WTC11 (cell line): ENCODE results near the gene ERBB4. TPM values are rescaled to one million over a fixed set of nuclear protein-coding genes. Genes with fewer than 3 reads are reported as not detected.

Experiments used
- ATAC-seq: fragments of 200-7000 bp; cut with Tn5 transposase; 2 replicates; pipeline ENCODE4 v1.10.0; 2021; ENCODE audit warnings: mild to moderate bottlenecking, moderate library complexity
- CTCF ChIA-PET: fragments of 300-600 bp; sonication (Branson Sonifier 250); formaldehyde crosslinking; loops from one replicate; lab custom pipeline; 2021; ENCODE audit warnings: antibody characterized with exemption; lab: Charles Lee
- POLR2A ChIA-PET: fragments of 350-600 bp; sonication (Branson Sonifier 250); formaldehyde crosslinking; loops from one replicate; lab custom pipeline; 2021; ENCODE audit warnings: antibody characterized with exemption; lab: Charles Lee
- DNase-seq: peaks from one replicate; pipeline ENCODE4 v3.0.0; 2021; ENCODE audit warnings: low spot score
- H3K27ac Mint-ChIP-seq: 2 replicates; pipeline ENCODE4 v1.8.0; 2021; ENCODE audit warnings: mixed read lengths
- H3K27me3 Mint-ChIP-seq: 2 replicates; pipeline ENCODE4 v1.8.0; 2021; ENCODE audit warnings: low read depth, mild to moderate bottlenecking, moderate library complexity, mixed read lengths
- H3K36me3 Mint-ChIP-seq: 2 replicates; pipeline ENCODE4 v1.8.0; 2021; ENCODE audit warnings: mixed read lengths
- H3K4me1 Mint-ChIP-seq: 2 replicates; pipeline ENCODE4 v1.8.0; 2022; ENCODE audit warnings: mixed read lengths
- H3K4me3 Mint-ChIP-seq: 2 replicates; pipeline ENCODE4 v1.8.0; 2021; ENCODE audit warnings: mild to moderate bottlenecking, moderate library complexity, mixed read lengths
- H3K9me3 Mint-ChIP-seq: 2 replicates; pipeline ENCODE4 v1.8.0; 2021; ENCODE audit warnings: mixed read lengths
- CREB1 ChIP-seq: sonication (generic); formaldehyde crosslinking; IDR thresholded peaks from 2 replicates; pipeline ENCODE4 v1.8.0; 2023; ENCODE audit warnings: mild to moderate bottlenecking, missing genetic modification reagents
- FOXP1 ChIP-seq: sonication (generic); formaldehyde crosslinking; IDR thresholded peaks from 2 replicates; pipeline ENCODE4 v1.8.0; 2022; ENCODE audit warnings: missing genetic modification reagents, mild to moderate bottlenecking, moderate library complexity, borderline replicate concordance
- GRHL2 ChIP-seq: fragments of 250-450 bp; sonication (Bioruptor Pico); IDR thresholded peaks from 2 replicates; pipeline ENCODE4 v1.8.0; 2022; ENCODE audit warnings: mild to moderate bottlenecking, moderate library complexity; ENCODE audit not compliant: insufficient replicate concordance, severe bottlenecking
- HMGA2 ChIP-seq: fragments of 250-450 bp; sonication (Bioruptor Pico); IDR thresholded peaks from 2 replicates; pipeline ENCODE4 v1.4.0; 2021; ENCODE audit warnings: mild to moderate bottlenecking, moderate library complexity
- JUN ChIP-seq: sonication (generic); formaldehyde crosslinking; IDR thresholded peaks from 2 replicates; pipeline ENCODE4 v1.8.0; 2023; ENCODE audit warnings: mild to moderate bottlenecking, missing genetic modification reagents
- NFE2L1 ChIP-seq: sonication (generic); formaldehyde crosslinking; IDR thresholded peaks from 2 replicates; pipeline ENCODE4 v1.8.1; 2023; ENCODE audit warnings: missing genetic modification reagents
- NR3C1 ChIP-seq: sonication (generic); formaldehyde crosslinking; conservative IDR thresholded peaks from 2 replicates; pipeline ENCODE4 v1.8.1; 2023; ENCODE audit warnings: low read depth, mild to moderate bottlenecking, missing genetic modification reagents
- RELA ChIP-seq: sonication (generic); formaldehyde crosslinking; IDR thresholded peaks from 2 replicates; pipeline ENCODE4 v1.8.1; 2022; ENCODE audit warnings: missing genetic modification reagents, mild to moderate bottlenecking, borderline replicate concordance
- TP53 ChIP-seq: sonication (generic); formaldehyde crosslinking; IDR thresholded peaks from 2 replicates; pipeline ENCODE4 v1.8.1; 2023; ENCODE audit warnings: mild to moderate bottlenecking, missing genetic modification reagents
- ZBTB21 ChIP-seq: sonication (generic); formaldehyde crosslinking; IDR thresholded peaks from 2 replicates; pipeline ENCODE4 v1.8.1; 2023; ENCODE audit warnings: mild to moderate bottlenecking, missing genetic modification reagents, borderline replicate concordance
- ZNF671 ChIP-seq: fragments of 250-450 bp; sonication (Bioruptor Pico); IDR thresholded peaks from 2 replicates; pipeline ENCODE4 v1.8.0; 2021; ENCODE audit warnings: mild to moderate bottlenecking
- total RNA-seq: library from RNA; stranded (reverse); gene quantifications from 3 replicates; pipeline ENCODE4 v1.2.3, GENCODE V29; 2021
- TF ChIP-seq, protein P1 (sequence below): sonication (generic); formaldehyde crosslinking; IDR thresholded peaks from 2 replicates; pipeline ENCODE4 v1.8.0; 2023; ENCODE audit warnings: missing genetic modification reagents, mild to moderate bottlenecking, borderline replicate concordance
- TF ChIP-seq, protein P2 (sequence below): sonication (generic); formaldehyde crosslinking; IDR thresholded peaks from 2 replicates; pipeline ENCODE4 v1.8.1; 2023; ENCODE audit warnings: mild to moderate bottlenecking, missing genetic modification reagents, borderline replicate concordance
- TF ChIP-seq, protein P3 (sequence below): sonication (generic); formaldehyde crosslinking; IDR thresholded peaks from 2 replicates; pipeline ENCODE4 v1.8.1; 2023; ENCODE audit warnings: mild to moderate bottlenecking, moderate library complexity, missing genetic modification reagents
- TF ChIP-seq, protein P4 (sequence below): sonication (generic); formaldehyde crosslinking; IDR thresholded peaks from 2 replicates; pipeline ENCODE4 v1.8.0; 2023; ENCODE audit warnings: mild to moderate bottlenecking, missing genetic modification reagents
- TF ChIP-seq, protein P5 (sequence below): sonication (generic); formaldehyde crosslinking; conservative IDR thresholded peaks from 2 replicates; pipeline ENCODE4 v1.8.1; 2023; ENCODE audit warnings: mild to moderate bottlenecking, low read depth, missing genetic modification reagents, moderate library complexity

ERBB4 gene
- total RNA-seq, 1 experiment from 2014 or later: 1.6 TPM

DNA sequence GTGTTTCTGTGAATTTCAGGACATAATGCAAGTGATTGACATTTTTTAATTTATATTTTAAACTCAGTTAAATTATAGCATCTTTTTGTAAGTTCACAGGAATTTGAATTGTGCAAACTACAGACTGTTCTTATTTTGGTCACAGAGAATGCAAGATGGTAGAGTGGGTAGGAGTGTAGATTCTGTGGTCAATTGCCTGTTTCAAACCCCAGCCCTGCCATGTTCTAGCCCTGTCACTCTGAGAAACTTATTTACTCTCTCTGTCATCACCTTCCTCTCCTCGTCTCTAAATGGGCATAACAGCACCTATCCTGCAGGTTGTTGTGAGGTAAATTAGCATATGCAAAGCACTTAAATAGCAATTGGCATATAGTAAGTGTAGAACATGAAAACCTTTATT lies 1102.4 kb downstream of the ERBB4 start (continued):
- TF ChIP-seq, protein P1, sequence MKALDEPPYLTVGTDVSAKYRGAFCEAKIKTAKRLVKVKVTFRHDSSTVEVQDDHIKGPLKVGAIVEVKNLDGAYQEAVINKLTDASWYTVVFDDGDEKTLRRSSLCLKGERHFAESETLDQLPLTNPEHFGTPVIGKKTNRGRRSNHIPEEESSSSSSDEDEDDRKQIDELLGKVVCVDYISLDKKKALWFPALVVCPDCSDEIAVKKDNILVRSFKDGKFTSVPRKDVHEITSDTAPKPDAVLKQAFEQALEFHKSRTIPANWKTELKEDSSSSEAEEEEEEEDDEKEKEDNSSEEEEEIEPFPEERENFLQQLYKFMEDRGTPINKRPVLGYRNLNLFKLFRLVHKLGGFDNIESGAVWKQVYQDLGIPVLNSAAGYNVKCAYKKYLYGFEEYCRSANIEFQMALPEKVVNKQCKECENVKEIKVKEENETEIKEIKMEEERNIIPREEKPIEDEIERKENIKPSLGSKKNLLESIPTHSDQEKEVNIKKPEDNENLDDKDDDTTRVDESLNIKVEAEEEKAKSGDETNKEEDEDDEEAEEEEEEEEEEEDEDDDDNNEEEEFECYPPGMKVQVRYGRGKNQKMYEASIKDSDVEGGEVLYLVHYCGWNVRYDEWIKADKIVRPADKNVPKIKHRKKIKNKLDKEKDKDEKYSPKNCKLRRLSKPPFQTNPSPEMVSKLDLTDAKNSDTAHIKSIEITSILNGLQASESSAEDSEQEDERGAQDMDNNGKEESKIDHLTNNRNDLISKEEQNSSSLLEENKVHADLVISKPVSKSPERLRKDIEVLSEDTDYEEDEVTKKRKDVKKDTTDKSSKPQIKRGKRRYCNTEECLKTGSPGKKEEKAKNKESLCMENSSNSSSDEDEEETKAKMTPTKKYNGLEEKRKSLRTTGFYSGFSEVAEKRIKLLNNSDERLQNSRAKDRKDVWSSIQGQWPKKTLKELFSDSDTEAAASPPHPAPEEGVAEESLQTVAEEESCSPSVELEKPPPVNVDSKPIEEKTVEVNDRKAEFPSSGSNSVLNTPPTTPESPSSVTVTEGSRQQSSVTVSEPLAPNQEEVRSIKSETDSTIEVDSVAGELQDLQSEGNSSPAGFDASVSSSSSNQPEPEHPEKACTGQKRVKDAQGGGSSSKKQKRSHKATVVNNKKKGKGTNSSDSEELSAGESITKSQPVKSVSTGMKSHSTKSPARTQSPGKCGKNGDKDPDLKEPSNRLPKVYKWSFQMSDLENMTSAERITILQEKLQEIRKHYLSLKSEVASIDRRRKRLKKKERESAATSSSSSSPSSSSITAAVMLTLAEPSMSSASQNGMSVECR (CRISPR knock-in tag): no peak

DNA sequence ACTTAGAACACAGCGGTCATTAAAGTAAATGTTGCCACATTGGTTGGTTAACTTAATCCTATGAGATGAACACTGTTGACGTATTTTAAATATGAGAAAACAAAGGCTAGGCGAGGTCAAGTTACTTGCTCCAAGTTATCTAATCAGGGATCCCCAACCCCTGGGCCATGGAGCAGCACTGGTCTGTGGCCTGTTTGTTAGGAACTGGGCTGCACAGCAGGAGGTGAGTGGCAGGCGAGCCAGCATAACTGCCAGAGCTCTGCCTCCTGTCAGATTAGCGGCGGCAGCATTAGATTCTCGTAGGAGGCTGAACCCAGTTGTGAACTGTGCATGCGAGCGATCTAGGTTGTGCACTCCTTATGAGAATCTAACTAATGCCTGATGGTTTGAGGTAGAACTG lies 1103.3 kb downstream of the ERBB4 start:
- ChIA-PET POLR2A (no interaction called here), CTCF (no interaction called here)
- no peak overlapping the region for H3K27ac Mint-ChIP-seq
- H3K4me1 Mint-ChIP-seq: peaks cover 17% of the 10 kb centered on the region
- H3K9me3 Mint-ChIP-seq: peaks cover 4% of the 10 kb centered on the region
- DNase-seq (peak; percentile 29), ATAC-seq (peak; percentile 82)
- no peaks in the 10 kb centered on the region for H3K36me3 Mint-ChIP-seq
- no peak overlapping the region for H3K4me3 Mint-ChIP-seq
- no peaks in the 10 kb centered on the region for H3K27me3 Mint-ChIP-seq
- TF ChIP-seq CREB1 (no peak), RELA (CRISPR knock-in tag) (no peak), FOXP1 (CRISPR knock-in tag) (no peak), GRHL2 (CRISPR knock-in tag) (no peak), JUN (no peak), NFE2L1 (no peak), NR3C1 (CRISPR knock-in tag) (no peak), TP53 (CRISPR knock-in tag) (no peak), ZNF671 (no peak), HMGA2 (no peak)
- TF ChIP-seq, protein P2, sequence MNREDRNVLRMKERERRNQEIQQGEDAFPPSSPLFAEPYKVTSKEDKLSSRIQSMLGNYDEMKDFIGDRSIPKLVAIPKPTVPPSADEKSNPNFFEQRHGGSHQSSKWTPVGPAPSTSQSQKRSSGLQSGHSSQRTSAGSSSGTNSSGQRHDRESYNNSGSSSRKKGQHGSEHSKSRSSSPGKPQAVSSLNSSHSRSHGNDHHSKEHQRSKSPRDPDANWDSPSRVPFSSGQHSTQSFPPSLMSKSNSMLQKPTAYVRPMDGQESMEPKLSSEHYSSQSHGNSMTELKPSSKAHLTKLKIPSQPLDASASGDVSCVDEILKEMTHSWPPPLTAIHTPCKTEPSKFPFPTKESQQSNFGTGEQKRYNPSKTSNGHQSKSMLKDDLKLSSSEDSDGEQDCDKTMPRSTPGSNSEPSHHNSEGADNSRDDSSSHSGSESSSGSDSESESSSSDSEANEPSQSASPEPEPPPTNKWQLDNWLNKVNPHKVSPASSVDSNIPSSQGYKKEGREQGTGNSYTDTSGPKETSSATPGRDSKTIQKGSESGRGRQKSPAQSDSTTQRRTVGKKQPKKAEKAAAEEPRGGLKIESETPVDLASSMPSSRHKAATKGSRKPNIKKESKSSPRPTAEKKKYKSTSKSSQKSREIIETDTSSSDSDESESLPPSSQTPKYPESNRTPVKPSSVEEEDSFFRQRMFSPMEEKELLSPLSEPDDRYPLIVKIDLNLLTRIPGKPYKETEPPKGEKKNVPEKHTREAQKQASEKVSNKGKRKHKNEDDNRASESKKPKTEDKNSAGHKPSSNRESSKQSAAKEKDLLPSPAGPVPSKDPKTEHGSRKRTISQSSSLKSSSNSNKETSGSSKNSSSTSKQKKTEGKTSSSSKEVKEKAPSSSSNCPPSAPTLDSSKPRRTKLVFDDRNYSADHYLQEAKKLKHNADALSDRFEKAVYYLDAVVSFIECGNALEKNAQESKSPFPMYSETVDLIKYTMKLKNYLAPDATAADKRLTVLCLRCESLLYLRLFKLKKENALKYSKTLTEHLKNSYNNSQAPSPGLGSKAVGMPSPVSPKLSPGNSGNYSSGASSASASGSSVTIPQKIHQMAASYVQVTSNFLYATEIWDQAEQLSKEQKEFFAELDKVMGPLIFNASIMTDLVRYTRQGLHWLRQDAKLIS (CRISPR knock-in tag): no peak
- TF ChIP-seq, protein P3, sequence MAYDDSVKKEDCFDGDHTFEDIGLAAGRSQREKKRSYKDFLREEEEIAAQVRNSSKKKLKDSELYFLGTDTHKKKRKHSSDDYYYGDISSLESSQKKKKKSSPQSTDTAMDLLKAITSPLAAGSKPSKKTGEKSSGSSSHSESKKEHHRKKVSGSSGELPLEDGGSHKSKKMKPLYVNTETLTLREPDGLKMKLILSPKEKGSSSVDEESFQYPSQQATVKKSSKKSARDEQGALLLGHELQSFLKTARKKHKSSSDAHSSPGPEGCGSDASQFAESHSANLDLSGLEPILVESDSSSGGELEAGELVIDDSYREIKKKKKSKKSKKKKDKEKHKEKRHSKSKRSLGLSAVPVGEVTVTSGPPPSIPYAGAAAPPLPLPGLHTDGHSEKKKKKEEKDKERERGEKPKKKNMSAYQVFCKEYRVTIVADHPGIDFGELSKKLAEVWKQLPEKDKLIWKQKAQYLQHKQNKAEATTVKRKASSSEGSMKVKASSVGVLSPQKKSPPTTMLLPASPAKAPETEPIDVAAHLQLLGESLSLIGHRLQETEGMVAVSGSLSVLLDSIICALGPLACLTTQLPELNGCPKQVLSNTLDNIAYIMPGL: no peak

DNA sequence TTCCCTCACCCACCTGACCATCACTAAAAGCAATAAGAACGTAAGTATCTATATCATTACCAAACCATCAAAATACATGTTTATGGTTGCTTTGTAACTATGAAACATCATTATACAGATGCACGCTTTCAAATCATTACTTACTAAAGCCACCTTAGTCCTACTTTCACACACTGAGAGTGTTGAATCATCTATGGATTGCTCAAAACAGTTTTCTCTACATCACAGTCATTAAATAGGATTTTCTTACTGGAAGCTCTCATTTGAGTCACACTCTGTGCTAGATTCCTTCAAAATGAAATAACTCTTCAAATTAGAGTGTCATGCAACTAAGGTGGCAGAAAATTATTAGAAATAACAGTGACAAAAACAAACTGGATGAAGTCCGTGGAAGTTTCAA lies 1103.8 kb downstream of the ERBB4 start:
- H3K4me1 Mint-ChIP-seq: peaks cover 17% of the 10 kb centered on the region
- H3K36me3 Mint-ChIP-seq: no peaks in the 10 kb centered on the region
- no peak for ATAC-seq
- H3K27me3 Mint-ChIP-seq: no peaks in the 10 kb centered on the region
- no peak for DNase-seq
- ChIA-PET CTCF (no interaction called here), POLR2A (no interaction called here)
- H3K27ac Mint-ChIP-seq: no peak overlapping the region
- no peak overlapping the region for H3K4me3 Mint-ChIP-seq
- peaks cover 4% of the 10 kb centered on the region for H3K9me3 Mint-ChIP-seq
- TF ChIP-seq, protein P4, sequence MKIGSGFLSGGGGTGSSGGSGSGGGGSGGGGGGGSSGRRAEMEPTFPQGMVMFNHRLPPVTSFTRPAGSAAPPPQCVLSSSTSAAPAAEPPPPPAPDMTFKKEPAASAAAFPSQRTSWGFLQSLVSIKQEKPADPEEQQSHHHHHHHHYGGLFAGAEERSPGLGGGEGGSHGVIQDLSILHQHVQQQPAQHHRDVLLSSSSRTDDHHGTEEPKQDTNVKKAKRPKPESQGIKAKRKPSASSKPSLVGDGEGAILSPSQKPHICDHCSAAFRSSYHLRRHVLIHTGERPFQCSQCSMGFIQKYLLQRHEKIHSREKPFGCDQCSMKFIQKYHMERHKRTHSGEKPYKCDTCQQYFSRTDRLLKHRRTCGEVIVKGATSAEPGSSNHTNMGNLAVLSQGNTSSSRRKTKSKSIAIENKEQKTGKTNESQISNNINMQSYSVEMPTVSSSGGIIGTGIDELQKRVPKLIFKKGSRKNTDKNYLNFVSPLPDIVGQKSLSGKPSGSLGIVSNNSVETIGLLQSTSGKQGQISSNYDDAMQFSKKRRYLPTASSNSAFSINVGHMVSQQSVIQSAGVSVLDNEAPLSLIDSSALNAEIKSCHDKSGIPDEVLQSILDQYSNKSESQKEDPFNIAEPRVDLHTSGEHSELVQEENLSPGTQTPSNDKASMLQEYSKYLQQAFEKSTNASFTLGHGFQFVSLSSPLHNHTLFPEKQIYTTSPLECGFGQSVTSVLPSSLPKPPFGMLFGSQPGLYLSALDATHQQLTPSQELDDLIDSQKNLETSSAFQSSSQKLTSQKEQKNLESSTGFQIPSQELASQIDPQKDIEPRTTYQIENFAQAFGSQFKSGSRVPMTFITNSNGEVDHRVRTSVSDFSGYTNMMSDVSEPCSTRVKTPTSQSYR (CRISPR knock-in tag): no peak
- TF ChIP-seq ZBTB21 (CRISPR knock-in tag): no peak
- TF ChIP-seq, protein P5, sequence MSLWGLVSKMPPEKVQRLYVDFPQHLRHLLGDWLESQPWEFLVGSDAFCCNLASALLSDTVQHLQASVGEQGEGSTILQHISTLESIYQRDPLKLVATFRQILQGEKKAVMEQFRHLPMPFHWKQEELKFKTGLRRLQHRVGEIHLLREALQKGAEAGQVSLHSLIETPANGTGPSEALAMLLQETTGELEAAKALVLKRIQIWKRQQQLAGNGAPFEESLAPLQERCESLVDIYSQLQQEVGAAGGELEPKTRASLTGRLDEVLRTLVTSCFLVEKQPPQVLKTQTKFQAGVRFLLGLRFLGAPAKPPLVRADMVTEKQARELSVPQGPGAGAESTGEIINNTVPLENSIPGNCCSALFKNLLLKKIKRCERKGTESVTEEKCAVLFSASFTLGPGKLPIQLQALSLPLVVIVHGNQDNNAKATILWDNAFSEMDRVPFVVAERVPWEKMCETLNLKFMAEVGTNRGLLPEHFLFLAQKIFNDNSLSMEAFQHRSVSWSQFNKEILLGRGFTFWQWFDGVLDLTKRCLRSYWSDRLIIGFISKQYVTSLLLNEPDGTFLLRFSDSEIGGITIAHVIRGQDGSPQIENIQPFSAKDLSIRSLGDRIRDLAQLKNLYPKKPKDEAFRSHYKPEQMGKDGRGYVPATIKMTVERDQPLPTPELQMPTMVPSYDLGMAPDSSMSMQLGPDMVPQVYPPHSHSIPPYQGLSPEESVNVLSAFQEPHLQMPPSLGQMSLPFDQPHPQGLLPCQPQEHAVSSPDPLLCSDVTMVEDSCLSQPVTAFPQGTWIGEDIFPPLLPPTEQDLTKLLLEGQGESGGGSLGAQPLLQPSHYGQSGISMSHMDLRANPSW (CRISPR knock-in tag): no peak
